GM12865 (cell line): ENCODE data around the gene FANCC.

ENCODE experiments used
- DNase-seq: peaks from one replicate; pipeline ENCODE4 v3.0.0; 2010; ENCODE audit warnings: low read depth
- H3K4me3 ChIP-seq: 2 replicates; pipeline ENCODE4 v1.5.1; 2011; ENCODE audit warnings: mild to moderate bottlenecking, low read depth, low read length, control low read depth
- TF ChIP-seq, protein P1 (sequence below): IDR thresholded peaks from 2 replicates; pipeline ENCODE4 v1.5.1; 2011; ENCODE audit warnings: low read length, control low read depth, low read depth, inconsistent platforms; ENCODE audit not compliant: insufficient read depth; ENCODE audit errors: missing control alignments

Gene FANCC

DNA sequence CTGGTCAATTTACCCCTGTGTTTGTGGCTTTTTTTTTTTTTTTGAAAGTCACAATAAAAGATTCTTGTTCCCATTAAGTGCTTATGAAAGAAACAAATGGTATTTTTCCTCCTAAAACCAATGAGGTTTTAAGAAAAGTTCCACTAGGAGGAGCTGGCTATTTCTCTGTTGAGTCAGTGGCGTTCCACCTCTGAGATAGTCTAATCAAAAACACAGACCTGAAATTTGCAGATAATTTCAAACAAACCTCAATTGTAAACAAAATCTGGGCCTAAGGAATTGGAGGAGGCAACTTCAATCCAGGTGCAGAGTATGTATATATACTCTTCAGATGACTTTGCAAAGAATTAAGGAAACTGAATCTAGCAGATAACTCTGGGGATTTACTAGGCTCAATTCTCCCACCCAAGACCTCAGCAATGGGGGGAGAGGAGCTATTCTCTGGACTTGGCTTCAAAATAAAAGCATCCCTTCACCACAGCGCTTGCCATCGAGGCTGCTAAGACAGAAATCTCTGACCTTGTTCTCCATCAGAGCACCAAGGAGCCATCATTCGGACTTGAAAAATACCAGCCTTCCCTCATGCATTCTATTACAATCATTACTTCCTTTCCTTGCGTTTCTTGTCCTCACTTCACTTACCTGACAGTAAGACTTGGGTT, 52.4 kb downstream of the FANCC start:
- no peak for DNase-seq
- TF ChIP-seq, protein P1, sequence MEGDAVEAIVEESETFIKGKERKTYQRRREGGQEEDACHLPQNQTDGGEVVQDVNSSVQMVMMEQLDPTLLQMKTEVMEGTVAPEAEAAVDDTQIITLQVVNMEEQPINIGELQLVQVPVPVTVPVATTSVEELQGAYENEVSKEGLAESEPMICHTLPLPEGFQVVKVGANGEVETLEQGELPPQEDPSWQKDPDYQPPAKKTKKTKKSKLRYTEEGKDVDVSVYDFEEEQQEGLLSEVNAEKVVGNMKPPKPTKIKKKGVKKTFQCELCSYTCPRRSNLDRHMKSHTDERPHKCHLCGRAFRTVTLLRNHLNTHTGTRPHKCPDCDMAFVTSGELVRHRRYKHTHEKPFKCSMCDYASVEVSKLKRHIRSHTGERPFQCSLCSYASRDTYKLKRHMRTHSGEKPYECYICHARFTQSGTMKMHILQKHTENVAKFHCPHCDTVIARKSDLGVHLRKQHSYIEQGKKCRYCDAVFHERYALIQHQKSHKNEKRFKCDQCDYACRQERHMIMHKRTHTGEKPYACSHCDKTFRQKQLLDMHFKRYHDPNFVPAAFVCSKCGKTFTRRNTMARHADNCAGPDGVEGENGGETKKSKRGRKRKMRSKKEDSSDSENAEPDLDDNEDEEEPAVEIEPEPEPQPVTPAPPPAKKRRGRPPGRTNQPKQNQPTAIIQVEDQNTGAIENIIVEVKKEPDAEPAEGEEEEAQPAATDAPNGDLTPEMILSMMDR = no peak
- no peak overlapping the region for H3K4me3 ChIP-seq

DNA sequence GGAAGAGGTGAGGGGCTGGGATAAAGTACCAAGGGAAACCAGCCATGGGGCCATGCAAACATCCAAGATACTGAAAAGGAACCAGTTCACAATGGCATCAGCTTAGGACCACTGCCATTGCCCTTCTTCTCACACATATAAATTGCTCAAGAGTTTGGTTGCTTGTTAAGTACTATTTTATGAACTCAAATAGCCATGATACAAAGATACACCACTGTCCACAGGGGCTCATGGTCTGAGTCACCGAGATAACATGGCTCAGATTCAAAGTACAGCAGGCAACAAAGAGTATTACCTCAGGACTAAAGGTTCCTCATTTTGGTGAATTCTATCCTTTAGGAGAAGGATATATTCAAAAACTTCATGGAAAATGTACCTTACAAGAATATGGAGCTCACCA, 55.6 kb downstream of the FANCC start:
- no peak overlapping the region for H3K4me3 ChIP-seq
- no peak for DNase-seq
- TF ChIP-seq, protein P1 = no peak

GRCh38 chr9:95250462-95251221, 66.9 kb downstream of the FANCC start:
- TF ChIP-seq, protein P1 = no peak

DNA sequence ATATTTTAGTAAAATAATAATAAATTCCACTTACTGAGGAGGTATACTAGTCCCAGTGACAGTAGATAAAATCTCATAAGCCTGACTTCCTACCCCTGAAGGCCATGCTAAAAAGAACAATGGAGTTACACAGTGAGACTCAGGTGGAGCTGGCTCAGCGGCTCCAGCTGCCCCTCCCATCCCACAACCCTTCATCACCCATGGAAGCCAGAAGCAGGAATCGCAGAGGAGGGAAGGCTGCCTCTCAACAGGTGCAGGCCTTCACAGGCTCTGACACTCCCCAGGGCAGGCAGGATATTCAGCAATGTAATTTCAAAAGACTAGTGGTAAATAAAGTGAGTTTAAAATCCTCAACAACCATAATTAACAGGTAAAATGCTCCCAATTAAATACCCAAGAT, 67.5 kb downstream of the FANCC start:
- DNase-seq = no peak
- H3K4me3 ChIP-seq = no peak overlapping the region
- TF ChIP-seq, protein P1 = no peak

More at GRCh38 chr9:95250462-95251221, 66.9 kb downstream of the FANCC start:
- no peak for DNase-seq
- H3K4me3 ChIP-seq = no peak overlapping the region

DNA sequence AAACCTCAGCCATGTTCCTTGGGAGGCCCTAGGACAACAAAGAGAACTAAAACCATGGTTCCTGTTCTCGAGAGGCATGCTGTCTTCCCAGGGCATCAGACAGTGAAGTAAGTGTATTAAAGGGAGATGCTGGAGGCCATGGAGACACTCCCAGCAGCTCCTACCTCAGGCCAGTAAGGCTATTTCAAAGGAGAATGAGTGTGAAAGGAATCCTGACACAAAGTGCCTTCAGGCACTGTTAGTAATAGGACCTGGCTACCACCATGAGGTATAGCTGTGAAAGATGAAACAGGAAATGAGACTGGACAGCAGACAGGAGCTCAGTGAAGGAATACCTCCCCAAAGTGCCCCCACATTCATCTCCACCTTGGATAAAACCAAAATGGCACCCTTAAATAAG, 71.0 kb downstream of the FANCC start:
- no peak for DNase-seq
- H3K4me3 ChIP-seq = no peak overlapping the region
- TF ChIP-seq, protein P1 = no peak

DNA sequence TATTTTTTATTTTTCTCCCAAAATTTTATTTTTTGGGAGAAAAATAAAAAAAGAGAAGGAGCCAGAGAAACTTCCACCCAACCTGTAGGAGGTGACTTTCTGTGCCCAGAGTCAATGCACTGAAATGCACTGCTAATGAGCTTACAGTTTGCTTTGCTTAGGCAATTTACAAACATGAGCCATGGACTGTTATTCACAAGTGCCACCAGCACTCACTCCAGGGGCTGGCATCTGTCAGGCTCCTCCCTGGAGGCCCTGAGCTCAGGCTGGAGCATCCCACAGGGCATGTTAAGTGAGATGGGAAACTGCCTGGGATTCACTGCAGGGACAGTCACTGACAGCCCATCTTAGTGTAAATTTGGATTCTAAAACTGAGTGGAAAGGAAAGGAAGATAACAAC, 74.9 kb downstream of the FANCC start:
- no peak overlapping the region for H3K4me3 ChIP-seq
- no peak for DNase-seq
- TF ChIP-seq, protein P1 = no peak
